C4-2B (cell line): ENCODE results near the gene ADSS1.

Experiments used
- ZFX ChIP-seq: fragments of 450-650 bp; IDR thresholded peaks from 2 replicates; pipeline ENCODE4 v1.6.1; 2017
- TF ChIP-seq, protein P1 (sequence below): fragments of 450-650 bp; conservative IDR thresholded peaks from 2 replicates; pipeline ENCODE4 v1.5.1; 2017; ENCODE audit warnings: mild to moderate bottlenecking

DNA sequence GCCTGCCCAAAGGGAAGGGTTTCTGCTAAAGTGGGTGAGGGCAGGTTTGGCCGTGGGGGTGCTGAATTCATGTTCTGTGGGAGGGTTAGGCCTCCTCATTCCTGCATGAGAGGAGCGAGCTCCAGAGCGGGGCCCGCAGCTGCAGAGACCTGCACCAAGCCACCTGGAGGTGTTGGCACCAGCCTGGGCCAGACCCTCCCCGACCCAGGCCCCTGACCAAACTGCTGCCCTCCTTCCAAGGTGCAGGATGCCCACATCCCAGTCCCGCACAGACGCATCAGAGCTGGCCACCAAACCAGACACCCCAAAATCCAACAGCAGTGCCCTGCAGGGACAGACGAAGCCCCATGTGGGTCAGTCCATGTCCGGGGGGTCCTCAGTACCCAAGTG lies 10.6 kb downstream of the ADSS1 start:
- TF ChIP-seq, protein P1, sequence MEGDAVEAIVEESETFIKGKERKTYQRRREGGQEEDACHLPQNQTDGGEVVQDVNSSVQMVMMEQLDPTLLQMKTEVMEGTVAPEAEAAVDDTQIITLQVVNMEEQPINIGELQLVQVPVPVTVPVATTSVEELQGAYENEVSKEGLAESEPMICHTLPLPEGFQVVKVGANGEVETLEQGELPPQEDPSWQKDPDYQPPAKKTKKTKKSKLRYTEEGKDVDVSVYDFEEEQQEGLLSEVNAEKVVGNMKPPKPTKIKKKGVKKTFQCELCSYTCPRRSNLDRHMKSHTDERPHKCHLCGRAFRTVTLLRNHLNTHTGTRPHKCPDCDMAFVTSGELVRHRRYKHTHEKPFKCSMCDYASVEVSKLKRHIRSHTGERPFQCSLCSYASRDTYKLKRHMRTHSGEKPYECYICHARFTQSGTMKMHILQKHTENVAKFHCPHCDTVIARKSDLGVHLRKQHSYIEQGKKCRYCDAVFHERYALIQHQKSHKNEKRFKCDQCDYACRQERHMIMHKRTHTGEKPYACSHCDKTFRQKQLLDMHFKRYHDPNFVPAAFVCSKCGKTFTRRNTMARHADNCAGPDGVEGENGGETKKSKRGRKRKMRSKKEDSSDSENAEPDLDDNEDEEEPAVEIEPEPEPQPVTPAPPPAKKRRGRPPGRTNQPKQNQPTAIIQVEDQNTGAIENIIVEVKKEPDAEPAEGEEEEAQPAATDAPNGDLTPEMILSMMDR = no peak
- no peak for TF ChIP-seq ZFX
